GM12878 (cell line): ENCODE data around the gene NR6A1. TPM values are rescaled to one million over a fixed set of nuclear protein-coding genes. Genes with fewer than 3 reads are reported as not detected.

Experiments
- BCLAF1 ChIP-seq: fragments of 450-650 bp; IDR thresholded peaks from 2 replicates; pipeline ENCODE4 v1.6.1; 2017; ENCODE audit warnings: antibody characterized with exemption, mild to moderate bottlenecking, moderate library complexity
- CEBPB ChIP-seq, 2 experiments: fragments of 150-350 bp in 1 of 2; IDR thresholded peaks; 2 replicates each; pipeline ENCODE4 v1.6.1; 2012 to 2014; ENCODE audit warnings: low read depth in 2 of 2, low read length in 2 of 2, borderline replicate concordance in 1 of 2, inconsistent platforms in 1 of 2
- EED ChIP-seq: sonication (generic); IDR thresholded peaks from 2 replicates; pipeline ENCODE4 v1.6.1; 2016; ENCODE audit warnings: antibody characterized with exemption, low read depth
- ETV6 ChIP-seq, 2 experiments: fragments of 450-650 bp in 1 of 2; IDR thresholded peaks in 1 of 2; conservative IDR thresholded peaks in 1 of 2; 2 replicates each; pipeline ENCODE4 v1.6.1; 2014; ENCODE audit warnings: antibody characterized with exemption in 1 of 2, borderline replicate concordance in 1 of 2, low read depth in 1 of 2, mild to moderate bottlenecking in 1 of 2, moderate library complexity in 1 of 2
- HCFC1 ChIP-seq: fragments of 150-350 bp; IDR thresholded peaks from 2 replicates; pipeline ENCODE4 v1.6.1; 2014; ENCODE audit warnings: low read length
- IRF5 ChIP-seq: fragments of 450-650 bp; IDR thresholded peaks from 2 replicates; pipeline ENCODE4 v1.6.1; 2017; ENCODE audit warnings: borderline replicate concordance
- KLF5 ChIP-seq: fragments of 450-650 bp; IDR thresholded peaks from 2 replicates; pipeline ENCODE4 v1.6.1; 2014; ENCODE audit warnings: mild to moderate bottlenecking; ENCODE audit not compliant: partially characterized antibody
- MAX ChIP-seq: IDR thresholded peaks from 2 replicates; pipeline ENCODE4 v1.6.1; 2012; ENCODE audit warnings: low read depth, low read length, improper control_type of control experiment
- NFIC ChIP-seq: IDR thresholded peaks from 2 replicates; pipeline ENCODE4 v1.6.1; 2012; ENCODE audit warnings: low read depth, mild to moderate bottlenecking, inconsistent platforms, low read length, moderate library complexity
- PRDM15 ChIP-seq: fragments of 450-650 bp; formaldehyde crosslinking; IDR thresholded peaks from 2 replicates; pipeline ENCODE4 v1.4.0; 2020; ENCODE audit warnings: mild to moderate bottlenecking, moderate library complexity
- RELA ChIP-seq: fragments of 450-650 bp; IDR thresholded peaks from 2 replicates; pipeline ENCODE4 v1.8.0; 2014; ENCODE audit warnings: borderline replicate concordance; ENCODE audit not compliant: partially characterized antibody
- polyA plus RNA-seq, 11 experiments: library from polyadenylated mRNA; depleted of rRNA in 4 of 11; unstranded in 6 of 11; stranded (reverse) in 5 of 11; fragments of >200 nt; fragmentation: Nextera tagmentation in 4 of 11; fragmentation: Illumina TruSeq in 1 of 11; extraction: Ambion mirVana in 4 of 11; extraction: Trizol in 1 of 11; gene quantifications; 1 replicate in 1 of 11; 2 replicates in 10 of 11; pipeline versions ENCODE4 v1.2.1 to v1.2.3, GENCODE V29; 2011 to 2016; ENCODE audit warnings: inconsistent platforms in 2 of 11, missing spikeins in 2 of 11, low read depth in 1 of 11
- total RNA-seq, 4 experiments: library from RNA; depleted of rRNA in 3 of 4; stranded (reverse); fragments of >200 nt in 3 of 4; fragmentation: Illumina TruSeq in 1 of 4; extraction: Trizol in 1 of 4; gene quantifications; 2 replicates each; pipeline versions ENCODE4 v1.2.1 to v1.2.3, GENCODE V29; 2013 to 2021

NR6A1 gene
- total and polyA plus RNA-seq, 10 of the 15 experiments (the other 5 are each of a cell fraction or from before 2014, with no cell fraction given) = 1.2 to 9.2 (median 4.6) TPM

GRCh38 chr9:124767821-124768220 is 3.3 kb downstream of the NR6A1 start (continued):
- TF ChIP-seq PRDM15 (CRISPR knock-in tag) (no peak), BCLAF1 (no peak), IRF5 (no peak), RELA (no peak), HCFC1 (no peak), MAX (no peak), EED (no peak), CEBPB (IDR thresholded peaks at IDR 0.05; ENCODE audit: borderline replicate concordance in 1 of 2, low read depth in 2 of 2, low read length in 2 of 2) (no peak), ETV6 (conservative IDR thresholded peaks at IDR 0.05 in 1 of 2, IDR thresholded peaks at IDR 0.05 in 1 of 2; ENCODE audit: borderline replicate concordance in 1 of 2, low read depth in 1 of 2) (no peak), NFIC (no peak), KLF5 (no peak)
